SH-SY5Y (cell line): ENCODE data around the gene FBXO24.

Experiments
- GATA2 ChIP-seq: IDR thresholded peaks from 2 replicates; pipeline ENCODE4 v1.6.1; 2011; ENCODE audit warnings: mild to moderate bottlenecking, low read depth, low read length
- GATA3 ChIP-seq: IDR thresholded peaks from 2 replicates; pipeline ENCODE4 v1.6.1; 2011; ENCODE audit warnings: low read depth, mild to moderate bottlenecking, low read length, moderate library complexity

The FBXO24 gene

GRCh38 chr7:100586266-100587025 is at the start of gene FBXO24:
TSS of gene FBXO24 (plus strand) at chr7:100586328. CDS start at chr7:100586626, 298 bp downstream.
- TF ChIP-seq GATA2 (no peak), GATA3 (no peak)

GRCh38 chr7:100538348-100538653 is 47.8 kb upstream of the FBXO24 start:
- TF ChIP-seq GATA3 (no peak), GATA2 (no peak)

GRCh38 chr7:100538654-100539435 is 47.3 kb upstream of the FBXO24 start, which contains the start of gene AGFG2:
TSS of gene AGFG2 (plus strand) at chr7:100539203. CDS start at chr7:100539347, 144 bp downstream.
- TF ChIP-seq GATA3, result no peak
- no peak for TF ChIP-seq GATA2

DNA sequence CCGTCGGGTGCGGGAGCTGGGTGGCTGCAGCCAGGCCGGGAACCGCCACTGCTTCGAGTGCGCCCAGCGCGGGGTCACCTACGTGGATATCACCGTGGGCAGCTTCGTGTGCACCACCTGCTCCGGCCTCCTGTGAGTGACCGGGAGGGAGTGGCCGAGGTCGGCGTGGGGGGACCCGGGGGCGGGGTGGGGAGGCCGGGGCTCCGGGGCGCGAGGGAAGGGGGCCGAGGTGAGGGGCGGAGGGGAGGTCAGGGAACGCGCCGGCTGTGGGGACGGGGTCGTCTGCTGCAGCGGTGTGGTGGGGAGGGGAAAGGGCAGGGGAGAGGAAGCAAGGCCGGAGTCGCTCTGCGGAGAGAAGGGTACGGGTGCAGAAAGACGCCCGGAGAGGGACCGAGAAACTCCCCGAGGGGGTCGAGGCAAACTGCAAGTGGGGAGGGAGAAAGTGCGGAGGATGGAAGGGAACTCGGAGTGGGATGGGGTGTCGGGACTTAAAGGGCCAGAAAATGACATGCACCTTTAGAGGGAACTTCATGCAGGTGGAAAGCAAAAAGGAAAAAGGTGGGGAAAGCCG is 46.6 kb upstream of the FBXO24 start:
- TF ChIP-seq GATA2 (no peak), GATA3 (no peak)

DNA sequence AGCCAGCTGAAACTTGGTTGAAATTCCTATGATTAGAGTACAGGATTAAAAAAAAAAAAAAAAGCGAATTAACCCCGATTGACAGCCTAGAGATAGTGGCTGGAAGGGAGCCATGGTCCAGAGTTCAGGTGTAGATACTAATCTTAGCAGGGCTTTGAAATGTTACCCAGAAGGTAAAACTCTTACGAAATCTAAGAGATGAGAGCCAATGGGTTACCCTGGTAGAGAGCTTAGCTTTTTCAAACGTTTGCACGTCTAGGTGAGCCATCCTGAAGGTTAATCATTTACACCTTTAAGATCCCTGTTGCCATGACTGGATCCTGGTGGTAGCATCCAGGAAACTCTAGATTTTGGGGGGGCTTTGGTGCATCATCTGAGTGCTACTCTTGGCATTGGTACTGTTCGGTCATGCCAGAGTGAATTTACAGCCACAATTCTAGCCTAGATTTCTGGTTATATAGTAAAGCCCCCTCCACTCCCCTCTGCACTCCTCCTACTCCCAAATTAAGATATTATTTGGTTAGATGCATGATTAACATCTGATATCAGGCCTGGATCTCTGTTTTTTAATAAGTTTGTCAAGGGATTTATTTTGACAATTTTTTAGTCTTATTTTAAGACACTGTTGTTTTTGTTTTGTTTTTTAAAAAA is 45.9 kb upstream of the FBXO24 start:
- TF ChIP-seq GATA2 (no peak; the same call in 1 of the 2 replicates), GATA3 (no peak)

- TF ChIP-seq GATA3 (no peak), GATA2 (no peak)
Measured at GRCh38 chr7:100543586-100543985, 42.5 kb upstream of the FBXO24 start.

- no peak for TF ChIP-seq GATA3
- TF ChIP-seq GATA2, result no peak
Measured at GRCh38 chr7:100544386-100544785, 41.7 kb upstream of the FBXO24 start.

GRCh38 chr7:100544967-100545359 is 41.2 kb upstream of the FBXO24 start:
- TF ChIP-seq GATA3, result no peak
- no peak for TF ChIP-seq GATA2

- TF ChIP-seq GATA3, result no peak
Measured at GRCh38 chr7:100545360-100546128, 40.6 kb upstream of the FBXO24 start.

GRCh38 chr7:100546129-100546925 is 39.8 kb upstream of the FBXO24 start:
- TF ChIP-seq GATA3 (no peak), GATA2 (no peak)

GRCh38 chr7:100546926-100547800 is 39.0 kb upstream of the FBXO24 start:
- TF ChIP-seq GATA3 (no peak), GATA2 (no peak)

- TF ChIP-seq GATA3 (no peak), GATA2 (no peak)
Measured at GRCh38 chr7:100547872-100548271, 38.3 kb upstream of the FBXO24 start.
